Measurements from ENCODE around the gene PPM1E.

DNA sequence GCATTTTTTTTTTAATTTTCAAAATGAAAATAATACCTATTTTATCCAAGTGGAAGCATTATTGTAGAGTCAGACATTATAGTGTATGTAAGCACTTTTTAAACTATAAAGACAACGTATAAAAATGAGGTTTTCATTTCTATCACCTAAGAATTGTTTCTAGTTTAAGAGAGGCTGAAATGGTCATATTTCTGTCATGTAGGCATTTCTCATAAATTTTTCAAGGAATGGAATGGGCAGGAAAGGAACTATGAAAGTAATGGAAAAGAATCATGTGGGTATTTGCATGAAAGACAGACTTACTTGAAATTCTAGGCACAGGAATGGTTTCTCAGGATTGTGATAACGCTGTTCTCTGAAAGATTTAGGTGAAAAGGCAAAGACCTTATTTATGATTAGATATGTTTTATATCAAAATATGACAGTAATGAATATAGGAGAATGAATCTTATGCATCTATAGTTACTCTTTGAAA, 67.4 kb downstream of the PPM1E start:
- TF ChIP-seq POLR2AphosphoS5 (IDR thresholded peaks at IDR 0.05) (no peak), SMC3 (conservative IDR thresholded peaks at IDR 0.05; ENCODE audit: poor library complexity) (no peak), EZH2 (IDR thresholded peaks at IDR 0.05; ENCODE audit: borderline replicate concordance, insufficient read depth, low read length, poor library complexity, severe bottlenecking) (no peak), EP300 (conservative IDR thresholded peaks at IDR 0.05; ENCODE audit: poor library complexity, severe bottlenecking) (no peak)
- TF ChIP-seq, protein P1, sequence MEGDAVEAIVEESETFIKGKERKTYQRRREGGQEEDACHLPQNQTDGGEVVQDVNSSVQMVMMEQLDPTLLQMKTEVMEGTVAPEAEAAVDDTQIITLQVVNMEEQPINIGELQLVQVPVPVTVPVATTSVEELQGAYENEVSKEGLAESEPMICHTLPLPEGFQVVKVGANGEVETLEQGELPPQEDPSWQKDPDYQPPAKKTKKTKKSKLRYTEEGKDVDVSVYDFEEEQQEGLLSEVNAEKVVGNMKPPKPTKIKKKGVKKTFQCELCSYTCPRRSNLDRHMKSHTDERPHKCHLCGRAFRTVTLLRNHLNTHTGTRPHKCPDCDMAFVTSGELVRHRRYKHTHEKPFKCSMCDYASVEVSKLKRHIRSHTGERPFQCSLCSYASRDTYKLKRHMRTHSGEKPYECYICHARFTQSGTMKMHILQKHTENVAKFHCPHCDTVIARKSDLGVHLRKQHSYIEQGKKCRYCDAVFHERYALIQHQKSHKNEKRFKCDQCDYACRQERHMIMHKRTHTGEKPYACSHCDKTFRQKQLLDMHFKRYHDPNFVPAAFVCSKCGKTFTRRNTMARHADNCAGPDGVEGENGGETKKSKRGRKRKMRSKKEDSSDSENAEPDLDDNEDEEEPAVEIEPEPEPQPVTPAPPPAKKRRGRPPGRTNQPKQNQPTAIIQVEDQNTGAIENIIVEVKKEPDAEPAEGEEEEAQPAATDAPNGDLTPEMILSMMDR (IDR thresholded peaks at IDR 0.05; ENCODE audit: poor library complexity, severe bottlenecking) = no peak
